HCT116 (cell line): ENCODE data around the gene SHANK1. TPM values are rescaled to one million over a fixed set of nuclear protein-coding genes. Genes with fewer than 3 reads are reported as not detected.

Experiments used
- ATAC-seq: fragments of 200-7000 bp; cut with Tn5 transposase; 2 replicates; pipeline ENCODE4 v1.9.1; 2020; ENCODE audit warnings: mild to moderate bottlenecking, moderate library complexity
- BruUV-seq: library from RNA; stranded (reverse); fragments of 400-500 nt; replicated peaks from 2 replicates; lab custom pipeline; 2021; lab: Mats Ljungman, UMichigan
- CTCF ChIA-PET: fragments of 300-600 bp; sonication (Branson Sonifier 250); formaldehyde crosslinking; loops from one replicate; lab custom pipeline; 2021; ENCODE audit warnings: antibody characterized with exemption; lab: Charles Lee
- POLR2A ChIA-PET: fragments of 300-600, 350-600 bp; sonication (Branson Sonifier 250); formaldehyde crosslinking; loops from one replicate; lab custom pipeline; 2021; ENCODE audit warnings: antibody characterized with exemption; lab: Charles Lee
- RAD21 ChIA-PET, 2 experiments: fragments of 300-600 bp; sonication (Branson Sonifier 250); formaldehyde crosslinking; loops; one replicate each; lab custom pipeline; 2023; ENCODE audit warnings: low total read pairs in 2 of 2; ENCODE audit not compliant: uncharacterized antibody in 2 of 2, unreplicated experiment in 2 of 2, low non-redundant PET in 1 of 2; lab: Charles Lee
- DNase-seq: peaks from one replicate; pipeline ENCODE4 v3.0.0-alpha.2; 2010; ENCODE audit warnings: low read depth, low spot score
- H2AFZ ChIP-seq: fragments of 200-600 bp; shearing (Covaris generic), sonication (generic); 2 replicates; pipeline ENCODE4 v1.6.1; 2017; ENCODE audit warnings: low read depth, mixed run types, mixed read lengths, antibody characterized with exemption, low read length; ENCODE audit not compliant: poor library complexity, severe bottlenecking
- H3K27ac ChIP-seq: 2 replicates; pipeline ENCODE4 v1.5.1; 2012; ENCODE audit warnings: low read depth, low read length
- H3K27me3 ChIP-seq: fragments of 200-600 bp; sonication (generic); 2 replicates; pipeline ENCODE4 v1.6.1; 2016; ENCODE audit warnings: mixed run types, low read length, mixed read lengths; ENCODE audit not compliant: insufficient read depth
- H3K36me3 ChIP-seq, 2 experiments: fragments of 200-500 bp in 1 of 2; fragments of 200-600 bp in 1 of 2; sonication (Bioruptor generic) in 1 of 2; sonication (generic) in 1 of 2; 2 replicates each; pipeline versions ENCODE4 v1.5.1 to v1.6.1; 2014 to 2016; ENCODE audit warnings: low read length in 2 of 2, inconsistent platforms in 1 of 2, mixed read lengths in 1 of 2, mixed run types in 1 of 2; ENCODE audit not compliant: insufficient read depth in 2 of 2, control insufficient read depth in 1 of 2
- H3K4me1 ChIP-seq, 2 experiments: fragments of 200-600 bp in 1 of 2; sonication (generic) in 1 of 2; 2 replicates each; pipeline versions ENCODE4 v1.5.1 to v1.6.1; 2012 to 2017; ENCODE audit warnings: low read length in 2 of 2, inconsistent platforms in 1 of 2, mild to moderate bottlenecking in 1 of 2, mixed read lengths in 1 of 2, mixed run types in 1 of 2, moderate library complexity in 1 of 2; ENCODE audit not compliant: insufficient read depth in 2 of 2, control insufficient read depth in 1 of 2
- H3K4me2 ChIP-seq: fragments of 200-600 bp; sonication (generic); 2 replicates; pipeline ENCODE4 v1.6.1; 2017; ENCODE audit warnings: mixed run types, low read length, mixed read lengths
- H3K4me3 ChIP-seq, 2 experiments: fragments of 200-600 bp in 1 of 2; sonication (generic) in 1 of 2; replicated peaks in 1 of 2; 2 replicates each; pipeline ENCODE4 v1.5.1; 2011 to 2016; ENCODE audit warnings: low read length in 2 of 2, control low read depth in 1 of 2, low read depth in 1 of 2, mild to moderate bottlenecking in 1 of 2, mixed read lengths in 1 of 2, mixed run types in 1 of 2
- H3K79me2 ChIP-seq: fragments of 200-600 bp; sonication (generic); 2 replicates; pipeline ENCODE4 v1.6.1; 2017; ENCODE audit warnings: mild to moderate bottlenecking, mixed run types, low read length, moderate library complexity, mixed read lengths; ENCODE audit not compliant: insufficient read depth
- H3K9ac ChIP-seq: fragments of 200-600 bp; sonication (generic); 2 replicates; pipeline ENCODE4 v1.6.1; 2016; ENCODE audit warnings: low read length, mixed read lengths
- H3K9me2 ChIP-seq: fragments of 200-600 bp; sonication (generic), shearing (Covaris generic); 2 replicates; pipeline ENCODE4 v1.6.1; 2017; ENCODE audit warnings: mixed run types, mild to moderate bottlenecking, moderate library complexity; ENCODE audit not compliant: insufficient read depth
- H3K9me3 ChIP-seq, 2 experiments: fragments of 200-500 bp in 1 of 2; fragments of 200-600 bp in 1 of 2; sonication (Bioruptor generic) in 1 of 2; sonication (generic) in 1 of 2; 2 replicates each; pipeline ENCODE4 v1.6.1; 2014 to 2017; ENCODE audit warnings: low read length in 2 of 2, mixed read lengths in 2 of 2, inconsistent platforms in 1 of 2, low read depth in 1 of 2, mild to moderate bottlenecking in 1 of 2, mixed run types in 1 of 2, moderate library complexity in 1 of 2; ENCODE audit not compliant: control insufficient read depth in 1 of 2, insufficient read depth in 1 of 2
- H4K20me1 ChIP-seq: fragments of 200-600 bp; sonication (generic), shearing (Covaris generic); 2 replicates; pipeline ENCODE4 v1.6.1; 2017; ENCODE audit warnings: mixed run types, mild to moderate bottlenecking, moderate library complexity; ENCODE audit not compliant: insufficient read depth
- ATF3 ChIP-seq: IDR thresholded peaks from 2 replicates; pipeline ENCODE4 v1.6.1; 2012
- CBX3 ChIP-seq: IDR thresholded peaks from 2 replicates; pipeline ENCODE4 v1.6.1; 2012; ENCODE audit warnings: low read depth
- CEBPB ChIP-seq: IDR thresholded peaks from 2 replicates; pipeline ENCODE4 v1.6.1; 2012; ENCODE audit warnings: low read depth
- EGR1 ChIP-seq: IDR thresholded peaks from 2 replicates; pipeline ENCODE4 v1.6.1; 2012; ENCODE audit warnings: low read depth
- EZH2 ChIP-seq: fragments of 200-600 bp; sonication (generic); IDR thresholded peaks from 2 replicates; pipeline ENCODE4 v1.6.1; 2017; ENCODE audit warnings: antibody characterized with exemption, mixed run types
- EZH2phosphoT487 ChIP-seq: fragments of 200-600 bp; IDR thresholded peaks from 2 replicates; pipeline ENCODE4 v1.6.1; 2018; ENCODE audit warnings: antibody characterized with exemption, borderline replicate concordance
- FOSL1 ChIP-seq: IDR thresholded peaks from 2 replicates; pipeline ENCODE4 v1.6.1; 2012; ENCODE audit warnings: low read depth
- JUND ChIP-seq: IDR thresholded peaks from 2 replicates; pipeline ENCODE4 v1.6.1; 2012
- POLR2A ChIP-seq: IDR thresholded peaks from 2 replicates; pipeline ENCODE4 v1.7.0; 2011; ENCODE audit warnings: borderline replicate concordance; ENCODE audit not compliant: insufficient read depth, insufficient read length; ENCODE audit errors: extremely low read depth
- POLR2AphosphoS5 ChIP-seq: IDR thresholded peaks from 2 replicates; pipeline ENCODE4 v1.6.1; 2011; ENCODE audit warnings: mild to moderate bottlenecking, low read depth, low read length, moderate library complexity
- RAD21 ChIP-seq: IDR thresholded peaks from 2 replicates; pipeline ENCODE4 v1.6.1; 2012; ENCODE audit warnings: low read depth, mild to moderate bottlenecking
- SIN3A ChIP-seq: IDR thresholded peaks from 2 replicates; pipeline ENCODE4 v1.6.1; 2012; ENCODE audit warnings: low read depth
- SP1 ChIP-seq: IDR thresholded peaks from 2 replicates; pipeline ENCODE4 v1.6.1; 2012; ENCODE audit warnings: low read depth
- SRF ChIP-seq: IDR thresholded peaks from 2 replicates; pipeline ENCODE4 v1.6.1; 2012; ENCODE audit warnings: low read depth
- TCF7L2 ChIP-seq: IDR thresholded peaks from 2 replicates; pipeline ENCODE4 v1.7.0; 2011; ENCODE audit warnings: borderline replicate concordance, inconsistent platforms; ENCODE audit not compliant: insufficient read depth, insufficient read length; ENCODE audit errors: extremely low read depth
- YY1 ChIP-seq: IDR thresholded peaks from 2 replicates; pipeline ENCODE4 v1.6.1; 2011; ENCODE audit warnings: low read length, low read depth, moderate library complexity, mild to moderate bottlenecking; ENCODE audit not compliant: insufficient replicate concordance; ENCODE audit errors: extremely low read depth
- ZBTB33 ChIP-seq: IDR thresholded peaks from 2 replicates; pipeline ENCODE4 v1.6.1; 2011; ENCODE audit warnings: mild to moderate bottlenecking, low read length, moderate library complexity; ENCODE audit not compliant: insufficient replicate concordance; ENCODE audit errors: extremely low read depth
- ZNF274 ChIP-seq: fragments of 200-500 bp; sonication (Bioruptor generic); IDR thresholded peaks from 2 replicates; pipeline ENCODE4 v1.6.1; 2014; ENCODE audit warnings: mild to moderate bottlenecking, low read depth, low read length, inconsistent platforms
- intact Hi-C: fragments of 100-400 bp; cut with micrococcal nuclease; formaldehyde crosslinking; loops from 2 replicates; pipeline ENCODE4 v1.10.0; 2022
- total RNA-seq: library from RNA; stranded (reverse); gene quantifications from one replicate; pipeline ENCODE4 v1.2.1, GENCODE V29; 2021; ENCODE audit not compliant: unreplicated experiment

The SHANK1 gene
- total RNA-seq, 1 experiment from 2014 or later: 3.0 TPM

- RAD21 ChIA-PET: no interaction called here
- Histone ChIP-seq H3K27ac (no peak overlapping the region), H3K79me2 (no peaks in the 10 kb centered on the region), H3K9me3 (no peaks in the 10 kb centered on the region), H2AFZ (no peak overlapping the region), H3K36me3 (no peaks in the 10 kb centered on the region), H3K27me3 (no peaks in the 10 kb centered on the region), H3K9me2 (no peaks in the 10 kb centered on the region), H3K4me1 (peaks cover 0 to 19% of the 10 kb centered on the region in 2 experiments; a peak in 3 of 4 replicates), H3K9ac (no peak overlapping the region), H3K4me2 (no peak overlapping the region), H3K4me3 (no peak overlapping the region), H4K20me1 (no peaks in the 10 kb centered on the region)
- intact Hi-C loops: no loop called here
- BruUV-seq: no TSS peak
- ATAC-seq: no peak
- CTCF ChIA-PET: no interaction called here
- TF ChIP-seq JUND: no peak
- no peak for TF ChIP-seq EGR1
- TF ChIP-seq POLR2A: no peak
- TF ChIP-seq YY1: no peak
- TF ChIP-seq CEBPB: no peak
- no peak for TF ChIP-seq EZH2
- TF ChIP-seq TCF7L2: no peak
- TF ChIP-seq ZNF274: no peak
- TF ChIP-seq POLR2AphosphoS5: no peak
- no peak for TF ChIP-seq ZBTB33
- TF ChIP-seq FOSL1: no peak
- TF ChIP-seq RAD21: no peak
- no peak for TF ChIP-seq SIN3A
- TF ChIP-seq SP1: no peak
- TF ChIP-seq SRF: no peak
- no peak for TF ChIP-seq CBX3
- TF ChIP-seq ATF3: no peak
- no peak for TF ChIP-seq EZH2phosphoT487
- no peak for DNase-seq
- POLR2A ChIA-PET: no interaction called here
Measured at GRCh38 chr19:50661766-50662650, 57.6 kb downstream of the SHANK1 start.
